Liver (tissue), 9 donors: Measurements from ENCODE around the gene CFTR. TPM values are rescaled to one million over a fixed set of nuclear protein-coding genes. Genes with fewer than 3 reads are reported as not detected.

Source experiments
- DNase-seq: peaks from one replicate; pipeline ENCODE4 v3.0.0-alpha.2; 2017; ENCODE audit warnings: low spot score
- H3K27ac ChIP-seq, 2 donors: one replicate each; pipeline ENCODE4 v1.7.0; 2013; ENCODE audit warnings: inconsistent platforms in 2 of 2, low read length in 2 of 2, control low read depth in 1 of 2, low read depth in 1 of 2, mild to moderate bottlenecking in 1 of 2
- H3K27me3 ChIP-seq, 4 donors: one replicate each; pipeline versions ENCODE4 v1.6.1 to v1.7.0; 2013; ENCODE audit warnings: low read length in 3 of 4, inconsistent platforms in 1 of 4, mild to moderate bottlenecking in 1 of 4, moderate library complexity in 1 of 4; ENCODE audit not compliant: control insufficient read depth in 4 of 4, insufficient read depth in 4 of 4
- H3K36me3 ChIP-seq, 4 donors: one replicate each; pipeline versions ENCODE4 v1.6.1 to v1.7.0; 2013; ENCODE audit warnings: low read length in 3 of 4, mild to moderate bottlenecking in 3 of 4, low read depth in 1 of 4, moderate library complexity in 1 of 4; ENCODE audit not compliant: control insufficient read depth in 4 of 4, insufficient read depth in 3 of 4
- H3K4me1 ChIP-seq, 4 donors: one replicate each; pipeline versions ENCODE4 v1.6.1 to v1.7.0; 2013; ENCODE audit warnings: low read length in 3 of 4, mild to moderate bottlenecking in 3 of 4, moderate library complexity in 1 of 4; ENCODE audit not compliant: control insufficient read depth in 4 of 4, insufficient read depth in 4 of 4
- H3K4me3 ChIP-seq, 3 donors: one replicate each; pipeline versions ENCODE4 v1.6.1 to v1.7.0; 2013; ENCODE audit warnings: low read length in 3 of 3, control low read depth in 1 of 3, low read depth in 1 of 3, mild to moderate bottlenecking in 1 of 3
- H3K9ac ChIP-seq, 2 donors: one replicate each; pipeline ENCODE4 v1.7.0; 2013; ENCODE audit warnings: low read length in 2 of 2, mild to moderate bottlenecking in 2 of 2, moderate library complexity in 2 of 2, control low read depth in 1 of 2, low read depth in 1 of 2
- H3K9me3 ChIP-seq, 4 donors: one replicate each; pipeline versions ENCODE4 v1.6.1 to v1.7.0; 2013; ENCODE audit warnings: low read length in 3 of 4; ENCODE audit not compliant: control insufficient read depth in 4 of 4
- ATF3 ChIP-seq: IDR thresholded peaks from 2 replicates; pipeline ENCODE4 v1.6.1; 2016; ENCODE audit warnings: antibody characterized with exemption
- CTCF ChIP-seq: fragments of 150-350 bp; IDR thresholded peaks from 2 replicates; pipeline ENCODE4 v1.5.1; 2017; ENCODE audit warnings: improper control_type of control experiment, low read depth, low read length; ENCODE audit not compliant: missing input control
- EGR1 ChIP-seq, 2 donors: IDR thresholded peaks; 2 replicates each; pipeline ENCODE4 v1.6.1; 2016 to 2018; ENCODE audit warnings: antibody characterized with exemption in 2 of 2, low read depth in 2 of 2
- FOXA2 ChIP-seq: IDR thresholded peaks from 2 replicates; pipeline ENCODE4 v1.6.1; 2016; ENCODE audit warnings: antibody characterized with exemption
- GABPA ChIP-seq, 2 donors: IDR thresholded peaks in 1 of 2; conservative IDR thresholded peaks in 1 of 2; 2 replicates each; pipeline ENCODE4 v1.6.1; 2016; ENCODE audit warnings: antibody characterized with exemption in 2 of 2, mild to moderate bottlenecking in 1 of 2, moderate library complexity in 1 of 2
- HNF4G ChIP-seq: IDR thresholded peaks from 2 replicates; pipeline ENCODE4 v1.6.1; 2016; ENCODE audit warnings: antibody characterized with exemption
- RAD21 ChIP-seq, 2 donors: IDR thresholded peaks; 2 replicates each; pipeline ENCODE4 v1.6.1; 2016; ENCODE audit warnings: antibody characterized with exemption in 2 of 2, mild to moderate bottlenecking in 2 of 2
- RXRA ChIP-seq, 2 donors: IDR thresholded peaks; 2 replicates each; pipeline ENCODE4 v1.6.1; 2017 to 2018; ENCODE audit warnings: antibody characterized with exemption in 2 of 2, mild to moderate bottlenecking in 1 of 2
- TAF1 ChIP-seq: conservative IDR thresholded peaks from 2 replicates; pipeline ENCODE4 v1.6.1; 2016; ENCODE audit warnings: antibody characterized with exemption, mild to moderate bottlenecking
- YY1 ChIP-seq: IDR thresholded peaks from 2 replicates; pipeline ENCODE4 v1.6.1; 2016; ENCODE audit warnings: antibody characterized with exemption, mild to moderate bottlenecking
- WGBS: extraction: QIAGEN DNeasy Blood & Tissue Kit; methylation state at CpG from one replicate; pipeline ENCODE4 v1.1.7; 2013; 5-methylcytosine and 5-hydroxymethylcytosine counted together
- polyA plus RNA-seq, 2 donors: library from polyadenylated mRNA; stranded (reverse) in 1 of 2; unstranded in 1 of 2; fragments of 200-250 nt in 1 of 2; fragments of >200 nt in 1 of 2; fragmentation: Nextera tagmentation in 1 of 2; extraction: Ambion mirVana in 1 of 2; gene quantifications; one replicate each; pipeline versions ENCODE4 v1.2.1 to v1.2.3, GENCODE V29; 2013 to 2015
- total RNA-seq, 2 donors: library from RNA; depleted of rRNA; stranded (reverse); fragments of >200 nt; gene quantifications; one replicate each; pipeline ENCODE4 v1.2.3, GENCODE V29; 2014
- TF ChIP-seq, protein P1 (sequence below): IDR thresholded peaks from 2 replicates; pipeline ENCODE4 v1.6.1; 2016; ENCODE audit warnings: antibody characterized with exemption
- TF ChIP-seq, protein P2 (sequence below): IDR thresholded peaks from 2 replicates; pipeline ENCODE4 v1.6.1; 2016; ENCODE audit warnings: antibody characterized with exemption, mild to moderate bottlenecking
- donor health status: healthy.
- donor health status: healthy.
- donor health status: healthy.
- donor health status: healthy.
- donor health status: healthy.

The CFTR gene
- total and polyA plus RNA-seq, 4 donors, result 0.75 to 10.5 (median 1.3) TPM

DNA sequence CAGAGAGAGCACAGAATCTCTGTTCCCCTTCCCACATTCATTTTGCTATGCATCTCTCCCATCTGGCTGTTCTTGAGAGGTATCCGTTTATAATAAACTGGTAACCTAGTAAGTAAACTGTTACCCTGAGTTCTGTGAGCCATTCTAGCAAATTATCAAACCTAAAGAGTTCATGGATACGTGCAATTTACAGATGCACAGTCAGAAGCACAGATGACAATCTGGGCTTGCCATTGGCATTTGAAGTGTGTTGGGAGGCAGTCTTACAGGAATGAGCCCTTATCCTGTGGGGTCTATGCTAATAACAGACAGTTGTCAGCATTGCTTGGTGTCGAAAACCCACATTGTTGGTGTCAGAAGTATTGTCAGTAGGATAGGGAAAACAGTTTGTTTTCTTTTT, 151.8 kb downstream of the CFTR start:
- DNase-seq, result no peak
- Histone ChIP-seq H3K4me3 (no peak overlapping the region), H3K27ac (no peak overlapping the region), H3K9me3 (no peaks in the 10 kb centered on the region), H3K27me3 (no peaks in the 10 kb centered on the region), H3K4me1 (no peaks in the 10 kb centered on the region), H3K9ac (no peak overlapping the region), H3K36me3 (no peaks in the 10 kb centered on the region)
- WGBS, result 87% methylated on average over 3 of the region's 3 CpGs
- TF ChIP-seq, protein P1, sequence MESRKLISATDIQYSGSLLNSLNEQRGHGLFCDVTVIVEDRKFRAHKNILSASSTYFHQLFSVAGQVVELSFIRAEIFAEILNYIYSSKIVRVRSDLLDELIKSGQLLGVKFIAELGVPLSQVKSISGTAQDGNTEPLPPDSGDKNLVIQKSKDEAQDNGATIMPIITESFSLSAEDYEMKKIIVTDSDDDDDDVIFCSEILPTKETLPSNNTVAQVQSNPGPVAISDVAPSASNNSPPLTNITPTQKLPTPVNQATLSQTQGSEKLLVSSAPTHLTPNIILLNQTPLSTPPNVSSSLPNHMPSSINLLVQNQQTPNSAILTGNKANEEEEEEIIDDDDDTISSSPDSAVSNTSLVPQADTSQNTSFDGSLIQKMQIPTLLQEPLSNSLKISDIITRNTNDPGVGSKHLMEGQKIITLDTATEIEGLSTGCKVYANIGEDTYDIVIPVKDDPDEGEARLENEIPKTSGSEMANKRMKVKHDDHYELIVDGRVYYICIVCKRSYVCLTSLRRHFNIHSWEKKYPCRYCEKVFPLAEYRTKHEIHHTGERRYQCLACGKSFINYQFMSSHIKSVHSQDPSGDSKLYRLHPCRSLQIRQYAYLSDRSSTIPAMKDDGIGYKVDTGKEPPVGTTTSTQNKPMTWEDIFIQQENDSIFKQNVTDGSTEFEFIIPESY, result no peak
- TF ChIP-seq HNF4G (no peak), EGR1 (IDR thresholded peaks at IDR 0.05; ENCODE audit: low read depth in 2 of 2) (no peak), GABPA (IDR thresholded peaks at IDR 0.05 in 1 of 2, conservative IDR thresholded peaks at IDR 0.05 in 1 of 2) (no peak), FOXA2 (no peak), YY1 (no peak), ATF3 (no peak), RXRA (IDR thresholded peaks at IDR 0.05) (no peak), CTCF (no peak)
- TF ChIP-seq, protein P2, sequence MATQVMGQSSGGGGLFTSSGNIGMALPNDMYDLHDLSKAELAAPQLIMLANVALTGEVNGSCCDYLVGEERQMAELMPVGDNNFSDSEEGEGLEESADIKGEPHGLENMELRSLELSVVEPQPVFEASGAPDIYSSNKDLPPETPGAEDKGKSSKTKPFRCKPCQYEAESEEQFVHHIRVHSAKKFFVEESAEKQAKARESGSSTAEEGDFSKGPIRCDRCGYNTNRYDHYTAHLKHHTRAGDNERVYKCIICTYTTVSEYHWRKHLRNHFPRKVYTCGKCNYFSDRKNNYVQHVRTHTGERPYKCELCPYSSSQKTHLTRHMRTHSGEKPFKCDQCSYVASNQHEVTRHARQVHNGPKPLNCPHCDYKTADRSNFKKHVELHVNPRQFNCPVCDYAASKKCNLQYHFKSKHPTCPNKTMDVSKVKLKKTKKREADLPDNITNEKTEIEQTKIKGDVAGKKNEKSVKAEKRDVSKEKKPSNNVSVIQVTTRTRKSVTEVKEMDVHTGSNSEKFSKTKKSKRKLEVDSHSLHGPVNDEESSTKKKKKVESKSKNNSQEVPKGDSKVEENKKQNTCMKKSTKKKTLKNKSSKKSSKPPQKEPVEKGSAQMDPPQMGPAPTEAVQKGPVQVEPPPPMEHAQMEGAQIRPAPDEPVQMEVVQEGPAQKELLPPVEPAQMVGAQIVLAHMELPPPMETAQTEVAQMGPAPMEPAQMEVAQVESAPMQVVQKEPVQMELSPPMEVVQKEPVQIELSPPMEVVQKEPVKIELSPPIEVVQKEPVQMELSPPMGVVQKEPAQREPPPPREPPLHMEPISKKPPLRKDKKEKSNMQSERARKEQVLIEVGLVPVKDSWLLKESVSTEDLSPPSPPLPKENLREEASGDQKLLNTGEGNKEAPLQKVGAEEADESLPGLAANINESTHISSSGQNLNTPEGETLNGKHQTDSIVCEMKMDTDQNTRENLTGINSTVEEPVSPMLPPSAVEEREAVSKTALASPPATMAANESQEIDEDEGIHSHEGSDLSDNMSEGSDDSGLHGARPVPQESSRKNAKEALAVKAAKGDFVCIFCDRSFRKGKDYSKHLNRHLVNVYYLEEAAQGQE, result no peak

DNA sequence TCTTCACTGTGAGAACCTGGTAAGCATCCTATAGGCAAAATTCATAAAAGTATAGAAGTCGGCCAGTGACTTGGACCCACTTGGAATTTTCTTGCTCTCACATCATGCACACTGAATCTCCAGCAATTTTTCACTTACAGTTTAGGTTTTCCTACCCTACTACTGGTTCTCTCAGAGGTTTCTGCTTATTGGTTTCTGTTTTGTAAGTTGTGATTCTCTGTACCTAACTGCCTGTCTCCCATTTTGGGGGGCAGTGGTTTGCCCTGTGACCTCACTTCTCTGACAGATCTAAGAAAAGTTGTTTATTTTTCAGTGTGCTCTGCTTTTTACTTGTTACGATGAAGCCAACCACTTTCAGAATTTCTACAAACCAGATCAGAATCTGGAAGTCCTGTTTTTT, 158.1 kb downstream of the CFTR start:
- Histone ChIP-seq H3K36me3 (no peaks in the 10 kb centered on the region), H3K27me3 (no peaks in the 10 kb centered on the region), H3K4me1 (no peaks in the 10 kb centered on the region), H3K4me3 (no peak overlapping the region), H3K27ac (no peak overlapping the region), H3K9ac (no peak overlapping the region), H3K9me3 (no peaks in the 10 kb centered on the region)
- 84% methylated on average over 2 of the region's 2 CpGs for WGBS
- DNase-seq, result no peak
- TF ChIP-seq FOXA2, result no peak
- no peak for TF ChIP-seq YY1
- no peak for TF ChIP-seq ATF3
- TF ChIP-seq EGR1 (IDR thresholded peaks at IDR 0.05; ENCODE audit: low read depth in 2 of 2), result no peak
- TF ChIP-seq GABPA (IDR thresholded peaks at IDR 0.05 in 1 of 2, conservative IDR thresholded peaks at IDR 0.05 in 1 of 2), result no peak
- TF ChIP-seq RAD21 (IDR thresholded peaks at IDR 0.05), result no peak
- no peak for TF ChIP-seq TAF1
